H1 (cell line): ENCODE measurements around the gene SKAP1. TPM values are rescaled to one million over a fixed set of nuclear protein-coding genes. Genes with fewer than 3 reads are reported as not detected.

Experiments
- CTCF ChIA-PET: fragments of 300-600 bp; sonication (Branson Sonifier 250); formaldehyde crosslinking; loops from one replicate; lab custom pipeline; 2021; ENCODE audit not compliant: partially characterized antibody; lab: Charles Lee
- POLR2A ChIA-PET: fragments of 300-600 bp; sonication (Branson Sonifier 250); formaldehyde crosslinking; loops from one replicate; lab custom pipeline; 2021; ENCODE audit warnings: inconsistent platforms; ENCODE audit not compliant: partially characterized antibody; lab: Charles Lee
- DNase-seq, 2 experiments: peaks; one replicate each; pipeline versions ENCODE4 v3.0.0 to v3.0.0-alpha.2; 2010 to 2022; ENCODE audit warnings: low spot score in 2 of 2, low read depth in 1 of 2, mixed read lengths in 1 of 2
- FAIRE-seq: peaks from 2 replicates; lab custom pipeline; 2011; peaks lifted over from hg19 to GRCh38; lab: Jason Lieb, UNC
- H2AFZ ChIP-seq: 2 replicates; pipeline ENCODE4 v1.8.1; 2012; ENCODE audit warnings: low read length, inconsistent platforms
- H2AK5ac ChIP-seq: 2 replicates; pipeline ENCODE4 v1.6.1; 2013; ENCODE audit warnings: low read depth, low read length
- H2BK120ac ChIP-seq: replicated peaks from 2 replicates; pipeline ENCODE3; 2013; ENCODE audit warnings: low read depth, low read length, inconsistent platforms
- H2BK12ac ChIP-seq: 2 replicates; pipeline ENCODE4 v1.6.1; 2013; ENCODE audit warnings: low read depth, low read length
- H2BK15ac ChIP-seq: 2 replicates; pipeline ENCODE4 v1.6.1; 2013; ENCODE audit warnings: low read length
- H2BK20ac ChIP-seq: 2 replicates; pipeline ENCODE4 v1.6.1; 2013; ENCODE audit warnings: low read length
- H2BK5ac ChIP-seq: 2 replicates; pipeline ENCODE4 v1.6.1; 2013; ENCODE audit warnings: low read depth, low read length
- H3K14ac ChIP-seq: 2 replicates; pipeline ENCODE4 v1.6.1; 2013; ENCODE audit warnings: inconsistent platforms; ENCODE audit not compliant: insufficient read length
- H3K18ac ChIP-seq: 2 replicates; pipeline ENCODE4 v1.6.1; 2013; ENCODE audit warnings: low read length; ENCODE audit errors: extremely low read depth
- H3K23ac ChIP-seq: 2 replicates; pipeline ENCODE4 v1.6.1; 2013; ENCODE audit warnings: inconsistent platforms; ENCODE audit not compliant: insufficient read length
- H3K23me2 ChIP-seq: 2 replicates; pipeline ENCODE4 v1.6.1; 2013; ENCODE audit warnings: low read depth, low read length
- H3K27ac ChIP-seq: 2 replicates; pipeline ENCODE4 v1.6.1; 2011; ENCODE audit warnings: low read depth, low read length, inconsistent platforms
- H3K27me3 ChIP-seq, 4 experiments: replicated peaks in 1 of 4; 1 replicate in 1 of 4; 2 replicates in 3 of 4; pipeline versions ENCODE4 v1.6.1 to v1.8.1; 2011 to 2013; ENCODE audit warnings: low read length in 3 of 4, mild to moderate bottlenecking in 3 of 4, inconsistent platforms in 2 of 4, mixed read lengths in 2 of 4, moderate library complexity in 1 of 4; ENCODE audit not compliant: control insufficient read depth in 3 of 4, insufficient read depth in 3 of 4; ENCODE audit errors: extremely low read depth in 1 of 4
- H3K36me3 ChIP-seq, 4 experiments: 2 replicates each; pipeline versions ENCODE4 v1.6.1 to v1.8.1; 2011 to 2013; ENCODE audit warnings: mild to moderate bottlenecking in 4 of 4, low read length in 3 of 4, moderate library complexity in 2 of 4, control low read depth in 1 of 4, inconsistent platforms in 1 of 4; ENCODE audit not compliant: insufficient read depth in 4 of 4, control insufficient read depth in 2 of 4
- H3K4ac ChIP-seq: replicated peaks from 2 replicates; pipeline ENCODE3; 2013; ENCODE audit warnings: low read length, low read depth, mixed read lengths, inconsistent platforms; ENCODE audit not compliant: insufficient read length
- H3K4me1 ChIP-seq, 4 experiments: replicated peaks in 1 of 4; 1 replicate in 1 of 4; 2 replicates in 3 of 4; pipeline versions ENCODE4 v1.6.1 to v1.8.1; 2011 to 2013; ENCODE audit warnings: low read length in 3 of 4, inconsistent platforms in 2 of 4, mixed read lengths in 1 of 4; ENCODE audit not compliant: insufficient read depth in 4 of 4, control insufficient read depth in 3 of 4
- H3K4me2 ChIP-seq, 2 experiments: 2 replicates each; pipeline versions ENCODE4 v1.6.1 to v1.8.1; 2011 to 2013; ENCODE audit warnings: low read depth in 2 of 2, low read length in 2 of 2, control low read depth in 1 of 2, inconsistent platforms in 1 of 2, mild to moderate bottlenecking in 1 of 2; ENCODE audit not compliant: insufficient read depth in 1 of 2
- H3K4me3 ChIP-seq, 4 experiments: fragments of 200-600, 300-600 bp in 1 of 4; sonication (generic), shearing (Covaris generic), sonication (Bioruptor Twin) in 1 of 4; 2 replicates each; pipeline versions ENCODE4 v1.5.1 to v1.8.1; 2011 to 2016; ENCODE audit warnings: low read length in 4 of 4, low read depth in 3 of 4, control low read depth in 2 of 4, inconsistent platforms in 2 of 4, mild to moderate bottlenecking in 2 of 4, mixed read lengths in 1 of 4, moderate library complexity in 1 of 4; ENCODE audit not compliant: insufficient read depth in 2 of 4; ENCODE audit errors: extremely low read depth in 1 of 4
- H3K56ac ChIP-seq: replicated peaks from 2 replicates; pipeline ENCODE3; 2013; ENCODE audit warnings: low read depth, mild to moderate bottlenecking, mixed read lengths, low read length, inconsistent platforms; ENCODE audit not compliant: insufficient read length
- H3K79me1 ChIP-seq: 2 replicates; pipeline ENCODE4 v1.6.1; 2013; ENCODE audit warnings: low read depth, low read length, control low read depth
- H3K79me2 ChIP-seq, 2 experiments: 2 replicates each; pipeline versions ENCODE4 v1.6.1 to v1.8.1; 2012 to 2013; ENCODE audit warnings: low read length in 2 of 2, mild to moderate bottlenecking in 2 of 2, inconsistent platforms in 1 of 2; ENCODE audit not compliant: insufficient read depth in 2 of 2, control insufficient read depth in 1 of 2
- H3K9ac ChIP-seq, 4 experiments: replicated peaks in 1 of 4; 1 replicate in 1 of 4; 2 replicates in 3 of 4; pipeline versions ENCODE4 v1.6.1 to v1.8.1; 2011 to 2013; ENCODE audit warnings: low read depth in 3 of 4, low read length in 3 of 4, control low read depth in 2 of 4, mild to moderate bottlenecking in 2 of 4, moderate library complexity in 2 of 4, inconsistent platforms in 1 of 4; ENCODE audit errors: extremely low read depth in 1 of 4
- H3K9me3 ChIP-seq, 2 experiments: 2 replicates each; pipeline versions ENCODE4 v1.6.1 to v1.8.1; 2012 to 2013; ENCODE audit warnings: mild to moderate bottlenecking in 2 of 2, moderate library complexity in 2 of 2, control low read depth in 1 of 2, inconsistent platforms in 1 of 2, low read depth in 1 of 2, low read length in 1 of 2, mixed read lengths in 1 of 2; ENCODE audit not compliant: insufficient read depth in 2 of 2
- H4K20me1 ChIP-seq, 2 experiments: replicated peaks in 1 of 2; 2 replicates each; pipeline versions ENCODE3 to v1.8.1; 2011 to 2013; ENCODE audit warnings: inconsistent platforms in 2 of 2, low read length in 2 of 2, mild to moderate bottlenecking in 1 of 2; ENCODE audit not compliant: insufficient read depth in 2 of 2, control insufficient read depth in 1 of 2
- H4K5ac ChIP-seq: 2 replicates; pipeline ENCODE4 v1.6.1; 2013; ENCODE audit warnings: low read length, low read depth, mixed read lengths, inconsistent platforms; ENCODE audit not compliant: insufficient read length
- H4K8ac ChIP-seq: 2 replicates; pipeline ENCODE4 v1.8.0; 2013; ENCODE audit warnings: mild to moderate bottlenecking, moderate library complexity, low read length, inconsistent platforms; ENCODE audit not compliant: insufficient read depth; ENCODE audit errors: extremely low read depth
- H4K91ac ChIP-seq: replicated peaks from 2 replicates; pipeline ENCODE3; 2013; ENCODE audit warnings: low read length, mixed read lengths, inconsistent platforms; ENCODE audit not compliant: insufficient read length
- BACH1 ChIP-seq: IDR thresholded peaks from 2 replicates; pipeline ENCODE4 v1.6.1; 2012; ENCODE audit warnings: low read length, improper control_type of control experiment
- FOSL1 ChIP-seq: IDR thresholded peaks from 2 replicates; pipeline ENCODE4 v1.6.1; 2011; ENCODE audit warnings: mild to moderate bottlenecking, low read depth, low read length, moderate library complexity; ENCODE audit not compliant: insufficient read depth
- GABPA ChIP-seq: IDR thresholded peaks from 2 replicates; pipeline ENCODE4 v1.6.1; 2011; ENCODE audit warnings: mild to moderate bottlenecking, low read length, moderate library complexity, borderline replicate concordance; ENCODE audit not compliant: insufficient read depth
- WGBS, 2 experiments: shearing (Covaris generic) in 1 of 2; methylation state at CpG; one replicate each; pipeline versions ENCODE4 v1.1.6 to v1.1.7; 2013 to 2015; ENCODE audit warnings: low lambda C conversion rate in 2 of 2, mixed read lengths in 2 of 2, inconsistent platforms in 1 of 2, low coverage in 1 of 2, missing lambda C conversion rate in 1 of 2; ENCODE audit not compliant: insufficient replicate concordance in 2 of 2, insufficient coverage in 1 of 2, insufficient read length in 1 of 2; ENCODE audit errors: extremely low coverage in 1 of 2, missing lambda C conversion rate in 1 of 2; 5-methylcytosine and 5-hydroxymethylcytosine counted together
- polyA plus RNA-seq, 7 experiments: library from polyadenylated mRNA; depleted of rRNA in 3 of 7; stranded (reverse) in 5 of 7; unstranded in 2 of 7; fragments of >200 nt in 5 of 7; fragments of 200-250 nt in 2 of 7; gene quantifications; 1 replicate in 5 of 7; 2 replicates in 1 of 7; 4 replicates in 1 of 7; pipeline versions ENCODE4 v1.2.1 to v1.2.3, GENCODE V29; 2011 to 2013; ENCODE audit warnings: missing spikeins in 2 of 7, mixed read lengths in 2 of 7
- total RNA-seq: library from RNA; stranded (reverse); fragmentation: NEBNext Ultra II Directional; extraction: Animal tissue kit (Norgen Biotek cat#: 25700); gene quantifications from 2 replicates; pipeline ENCODE4 v1.2.1, GENCODE V29; 2021

The SKAP1 gene
- total and polyA plus RNA-seq, 2 of the 8 experiments (the other 6 are each of a cell fraction or from before 2014, with no cell fraction given), result not detected

DNA sequence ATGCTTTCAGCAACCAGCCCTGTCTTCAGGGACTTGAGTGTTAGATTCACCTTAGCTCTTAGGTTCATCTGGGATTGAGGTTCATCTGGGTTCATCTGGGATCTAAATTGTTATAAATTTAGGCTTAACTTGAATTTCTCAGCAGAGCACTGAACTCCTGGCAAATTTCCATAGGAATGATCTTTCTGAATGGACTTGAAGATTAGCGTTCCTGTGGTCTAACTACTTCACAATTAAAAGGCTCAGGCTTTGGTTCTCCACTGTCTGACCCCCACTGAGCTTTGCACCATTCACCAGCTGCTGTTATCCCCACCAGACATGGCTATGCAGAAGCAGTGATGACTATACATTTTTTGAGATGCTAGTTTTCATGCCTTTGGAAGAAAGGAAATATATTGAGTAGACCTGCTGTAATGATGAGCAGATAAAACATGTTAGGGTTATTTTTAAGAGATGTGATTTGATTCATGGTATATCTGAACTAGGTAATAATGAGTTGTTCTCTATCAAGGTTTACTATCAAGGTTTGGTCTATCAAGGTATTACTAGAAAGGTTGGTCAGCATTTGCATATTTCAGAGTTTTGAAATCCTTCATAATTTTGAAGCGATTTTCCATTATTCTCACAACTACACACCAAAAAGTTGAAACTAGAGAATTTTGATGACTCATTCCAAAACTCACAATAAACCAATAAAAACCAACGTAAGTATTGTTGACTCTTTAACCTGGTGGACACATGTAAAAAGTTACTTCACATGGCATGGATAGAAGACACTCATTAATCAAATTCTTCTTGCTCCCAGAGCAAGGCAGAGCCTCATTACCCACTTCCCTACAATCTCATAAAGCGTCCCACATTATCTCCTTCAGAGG, 250.7 kb downstream of the SKAP1 start:
- Histone ChIP-seq H3K79me1 (no peaks in the 10 kb centered on the region), H2AFZ (no peak overlapping the region), H3K9ac (no peak overlapping the region), H4K5ac (no peak overlapping the region), H3K4me2 (no peak overlapping the region)
- TF ChIP-seq BACH1, result no peak
- no peak for TF ChIP-seq GABPA
- no peak for TF ChIP-seq FOSL1
- TF ChIP-seq, all 59 proteins: peak for 0
- no peaks in the 10 kb centered on the region for H3K36me3 ChIP-seq
- FAIRE-seq, result no peak
- no peak overlapping the region for H3K56ac ChIP-seq
- H4K20me1 ChIP-seq, result no peaks in the 10 kb centered on the region
- no peak overlapping the region for H4K8ac ChIP-seq
- no peak overlapping the region for H3K18ac ChIP-seq
- ChIA-PET POLR2A (no interaction called here), CTCF (interaction anchor here (0.8 to 2.1 kb wide), 10 partner anchors 11 to 158 kb away, joined by 3 to 11 read pairs (median 3); no protein-coding TSS in a partner anchor)
- no peak for DNase-seq
- H2BK15ac ChIP-seq, result no peak overlapping the region
- H3K4ac ChIP-seq, result no peak overlapping the region
- no peak overlapping the region for H2BK5ac ChIP-seq
- no peaks in the 10 kb centered on the region for H3K9me3 ChIP-seq
- no peak overlapping the region for H3K4me3 ChIP-seq
- no peaks in the 10 kb centered on the region for H3K27me3 ChIP-seq
- H3K27ac ChIP-seq, result no peak overlapping the region
- no peak overlapping the region for H3K23ac ChIP-seq
- WGBS, 2 experiments, result 87% methylated on average over 4 of the region's 4 CpGs; no CpG with 5 or more reads in 1 of the 2 experiments
- H2BK20ac ChIP-seq, result no peak overlapping the region
- H3K4me1 ChIP-seq, result peaks cover 0 to 5% (median 3%) of the 10 kb centered on the region in 4 experiments; a peak in 3 of 7 replicates
- H3K23me2 ChIP-seq, result no peaks in the 10 kb centered on the region
- H2AK5ac ChIP-seq, result no peak overlapping the region
- H3K14ac ChIP-seq, result no peak overlapping the region
- H4K91ac ChIP-seq, result no peak overlapping the region
- no peak overlapping the region for H2BK12ac ChIP-seq
- no peaks in the 10 kb centered on the region for H3K79me2 ChIP-seq
- H2BK120ac ChIP-seq, result no peak overlapping the region
